ENCODE results near the gene SP9. TPM values are rescaled to one million over a fixed set of nuclear protein-coding genes. Genes with fewer than 3 reads are reported as not detected.
"Not testable (repeated sequence)": the region's sequence is repeated elsewhere in the genome, so short reads cannot be mapped to it uniquely, and the experiment has no call there.

Gene SP9
- total RNA-seq, 1 donor from 2014 or later = not detected

- DNase-seq (ENCODE audit: extremely low read depth, low read depth, low spot score) = no peak
Measured at GRCh38 chr2:174343623-174344455, 9.1 kb downstream of the SP9 start.

GRCh38 chr2:174344716-174345461, 10.1 kb downstream of the SP9 start:
- no peak for DNase-seq (ENCODE audit: extremely low read depth, low read depth, low spot score)

GRCh38 chr2:174350018-174350417, 15.3 kb downstream of the SP9 start:
- no peak for DNase-seq (ENCODE audit: extremely low read depth, low read depth, low spot score)

GRCh38 chr2:174350593-174351181, 15.9 kb downstream of the SP9 start:
- no peak for DNase-seq (ENCODE audit: extremely low read depth, low read depth, low spot score)

GRCh38 chr2:174353004-174353403, 18.2 kb downstream of the SP9 start:
- no peak for DNase-seq (ENCODE audit: extremely low read depth, low read depth, low spot score)

DNA sequence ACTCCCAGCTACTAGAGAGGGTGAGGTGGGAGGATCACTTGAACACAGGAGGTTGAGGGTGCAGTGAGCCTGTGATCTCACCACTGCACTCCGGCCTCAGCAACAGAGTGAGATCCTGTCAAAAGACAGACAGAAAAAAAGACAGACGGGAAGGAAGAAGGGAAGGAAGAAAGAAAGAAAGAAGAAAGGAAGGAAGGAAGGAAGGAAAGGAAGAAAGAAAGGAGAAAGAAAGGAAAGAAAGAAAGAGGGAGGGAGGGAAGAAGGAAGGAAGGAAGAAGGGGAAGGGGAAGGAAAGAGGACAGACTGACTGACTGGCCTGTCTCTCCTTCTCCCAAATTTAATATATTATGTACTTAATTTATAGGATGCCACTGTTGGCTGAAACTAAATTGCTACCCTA, 21.6 kb downstream of the SP9 start:
- DNase-seq (ENCODE audit: extremely low read depth, low read depth, low spot score) = no peak

- not testable (repeated sequence) for DNase-seq (ENCODE audit: extremely low read depth, low read depth, low spot score)
Measured at GRCh38 chr2:174359663-174360062, 24.9 kb downstream of the SP9 start.

DNA sequence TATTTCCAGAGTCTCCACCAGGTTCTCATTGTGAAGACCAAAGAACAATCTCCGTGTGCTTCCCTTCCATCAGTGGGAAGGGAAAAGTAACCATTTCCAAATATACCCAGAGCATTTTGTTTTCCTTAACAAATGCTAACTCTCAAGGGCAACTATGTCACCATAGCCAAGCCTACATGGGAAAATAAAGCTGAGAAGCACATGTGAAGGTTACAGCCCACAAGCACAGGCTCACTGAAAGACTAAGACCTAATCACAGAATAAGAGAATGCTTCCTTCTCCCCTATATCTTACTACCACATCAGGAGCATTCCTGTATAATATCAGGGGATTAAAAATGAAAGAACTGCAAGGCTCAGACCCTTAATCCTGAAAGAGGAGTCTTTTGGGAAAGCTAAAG, 28.2 kb downstream of the SP9 start:
- DNase-seq (ENCODE audit: extremely low read depth, low read depth, low spot score) = no peak

DNA sequence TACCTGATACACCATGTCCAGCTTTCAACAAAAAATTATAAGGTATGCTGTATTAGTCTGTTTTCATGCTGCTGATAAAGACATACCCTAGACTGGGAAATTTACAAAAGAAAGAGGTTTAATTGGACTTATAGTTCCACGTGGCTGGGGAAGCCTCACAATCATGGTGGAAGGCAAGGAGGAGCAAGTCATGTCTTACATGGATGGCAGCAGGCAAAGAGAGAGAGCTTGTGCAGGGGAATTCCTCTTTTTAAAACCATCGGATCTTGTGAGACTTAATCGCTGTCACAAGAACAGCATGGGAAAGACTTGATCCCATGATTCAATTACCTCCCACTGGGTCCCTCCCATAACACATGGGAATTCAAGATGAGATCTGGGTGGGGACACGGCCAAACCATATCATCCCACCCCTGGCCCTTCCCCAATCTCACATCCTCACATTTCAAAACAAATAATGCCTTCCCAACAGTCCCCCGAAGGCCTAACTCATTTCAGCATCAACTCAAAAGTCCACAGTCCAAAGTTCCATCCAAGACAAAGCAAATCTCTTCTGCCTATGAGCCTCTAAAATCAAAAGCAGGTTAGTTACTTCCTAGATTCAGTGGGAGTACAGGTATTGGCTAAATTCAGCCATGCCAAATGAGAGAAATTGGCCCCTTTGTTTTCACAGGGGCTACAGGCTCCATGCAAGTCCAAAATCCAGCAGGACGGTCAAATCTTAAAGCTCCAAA, 28.9 kb downstream of the SP9 start:
- not testable (repeated sequence) for DNase-seq (ENCODE audit: extremely low read depth, low read depth, low spot score)

DNA sequence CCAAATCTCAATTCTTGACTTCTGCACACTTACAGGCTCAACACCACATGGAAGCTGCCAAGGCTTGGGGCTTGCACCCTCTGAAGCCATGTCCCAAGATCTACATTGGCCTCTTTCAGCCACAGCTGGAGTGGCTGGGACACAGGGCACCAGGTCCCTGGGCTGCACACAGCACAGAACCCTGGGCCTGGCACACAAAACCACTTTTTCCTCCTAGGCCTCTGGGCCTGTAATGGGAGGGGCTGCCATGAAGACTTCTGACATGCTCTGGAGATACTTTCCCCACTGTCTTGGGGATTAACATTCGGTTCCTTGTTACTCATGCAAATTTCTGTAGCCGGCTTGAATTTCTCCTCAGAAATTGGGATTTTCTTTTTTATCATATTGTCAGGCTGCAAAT, 29.9 kb downstream of the SP9 start:
- DNase-seq (ENCODE audit: extremely low read depth, low read depth, low spot score) = no peak

DNA sequence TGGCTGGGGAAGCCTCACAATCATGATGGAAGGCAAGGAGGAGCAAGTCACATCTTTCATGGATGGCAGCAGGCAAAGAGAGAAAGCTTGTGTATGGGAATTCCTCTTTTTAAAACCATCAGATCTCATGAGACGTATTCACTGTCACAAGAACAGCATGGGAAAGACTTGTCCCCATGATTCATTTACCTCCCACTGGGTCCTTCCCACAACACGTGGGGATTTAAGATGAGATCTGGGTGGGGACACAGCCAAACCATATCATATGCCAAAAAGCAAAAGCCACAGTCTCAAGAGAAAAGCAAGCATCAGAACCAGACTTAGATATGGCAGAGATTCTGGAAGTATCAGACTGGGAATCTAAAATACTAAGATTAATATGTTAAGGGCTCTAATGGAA, 30.8 kb downstream of the SP9 start:
- DNase-seq (ENCODE audit: extremely low read depth, low read depth, low spot score) = no peak

DNA sequence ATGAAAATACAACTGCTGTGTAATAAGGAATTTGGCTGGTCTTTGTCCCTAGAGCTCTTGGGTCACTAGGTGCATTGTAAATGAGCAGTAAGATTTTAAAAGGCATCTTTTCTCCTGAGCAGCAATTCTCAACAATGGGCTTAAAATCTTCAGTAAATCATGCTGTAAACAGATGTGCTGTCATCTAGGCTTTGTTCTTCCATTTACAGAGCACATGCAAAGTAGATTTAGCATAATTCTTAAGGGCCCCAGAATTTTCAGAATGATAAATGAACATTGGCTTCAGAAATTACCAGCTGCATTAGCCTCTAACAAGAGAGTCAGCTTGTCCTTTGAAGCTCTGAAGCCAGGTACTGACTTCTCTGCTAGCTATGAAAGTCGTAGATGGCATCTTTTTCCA, 33.9 kb downstream of the SP9 start:
- no peak for DNase-seq (ENCODE audit: extremely low read depth, low read depth, low spot score)

GRCh38 chr2:174376967-174377366, 42.2 kb downstream of the SP9 start:
- no peak for DNase-seq (ENCODE audit: extremely low read depth, low read depth, low spot score)

- no peak for DNase-seq (ENCODE audit: extremely low read depth, low read depth, low spot score)
Measured at GRCh38 chr2:174383796-174384195, 49.0 kb downstream of the SP9 start.

GRCh38 chr2:174385201-174385600, 50.4 kb downstream of the SP9 start:
- DNase-seq (ENCODE audit: extremely low read depth, low read depth, low spot score) = no peak

Other genes with a start within 250 kb of the SP9 start
- gene OLA1, start 86.4 kb upstream of the SP9 start, total RNA-seq = 93.5 and 135 TPM in 2 replicates
- gene SCRN3, start 60.8 kb downstream of the SP9 start, total RNA-seq = 16.6 and 17.6 TPM in 2 replicates
- 2.5 and 3.8 TPM in 2 replicates for gene GPR155, start 152.1 kb downstream of the SP9 start, total RNA-seq